MCF 10A (cell line): ENCODE results near the gene COL25A1. TPM values are rescaled to one million over a fixed set of nuclear protein-coding genes. Genes with fewer than 3 reads are reported as not detected.
A peak's percentile ranks its signal among the peaks of the same experiment; 100 is the strongest.

Source experiments
- BruUV-seq: library from RNA; stranded (reverse); fragments of 400-500 nt; replicated peaks from 2 replicates; lab custom pipeline; 2021; lab: Mats Ljungman, UMichigan
- CTCF ChIA-PET: fragments of 300-600 bp; sonication (Branson Sonifier 250); formaldehyde crosslinking; extraction: SDS; loops from one replicate; lab custom pipeline; 2021; ENCODE audit warnings: antibody characterized with exemption, inconsistent platforms; lab: Yijun Ruan, JAX
- POLR2A ChIA-PET: fragments of 300-600, 350-650 bp; sonication (Branson Sonifier 250); formaldehyde crosslinking; extraction: SDS; loops from one replicate; lab custom pipeline; 2020; ENCODE audit warnings: antibody characterized with exemption, inconsistent platforms; lab: Yijun Ruan, JAX
- DNase-seq: peaks from one replicate; pipeline ENCODE4 v3.0.0-alpha.2; 2018; ENCODE audit not compliant: unreplicated experiment
- H3K27ac Mint-ChIP-seq: one replicate; pipeline ENCODE4 v1.8.0; 2022; ENCODE audit warnings: mild to moderate bottlenecking, low read depth, mixed read lengths; ENCODE audit not compliant: unreplicated experiment
- H3K27me3 Mint-ChIP-seq: one replicate; pipeline ENCODE4 v1.8.0; 2022; ENCODE audit warnings: mixed read lengths; ENCODE audit not compliant: insufficient read depth, unreplicated experiment
- H3K36me3 Mint-ChIP-seq: one replicate; pipeline ENCODE4 v1.8.0; 2022; ENCODE audit warnings: mild to moderate bottlenecking, moderate library complexity, mixed read lengths; ENCODE audit not compliant: insufficient read depth, unreplicated experiment
- H3K4me1 Mint-ChIP-seq: one replicate; pipeline ENCODE4 v1.8.0; 2022; ENCODE audit warnings: mixed read lengths; ENCODE audit not compliant: insufficient read depth, unreplicated experiment
- H3K4me3 Mint-ChIP-seq: one replicate; pipeline ENCODE4 v1.8.0; 2022; ENCODE audit warnings: mild to moderate bottlenecking, moderate library complexity, mixed read lengths; ENCODE audit not compliant: unreplicated experiment
- H3K9me3 Mint-ChIP-seq: one replicate; pipeline ENCODE4 v1.8.0; 2022; ENCODE audit warnings: mixed read lengths; ENCODE audit not compliant: unreplicated experiment
- CTCF ChIP-seq: fragments of 200-600 bp; IDR thresholded peaks from one replicate; pipeline ENCODE4 v1.8.0; 2022; ENCODE audit warnings: antibody characterized with exemption, mild to moderate bottlenecking; ENCODE audit not compliant: unreplicated experiment
- intact Hi-C: fragments of 100-400 bp; cut with micrococcal nuclease; formaldehyde crosslinking; loops from 2 replicates; pipeline ENCODE4 v1.14.1; 2022
- total RNA-seq: library from RNA; stranded (reverse); gene quantifications from 2 replicates; pipeline ENCODE4 v1.2.3, GENCODE V29; 2022

Gene COL25A1
- total RNA-seq, 1 experiment from 2014 or later, result not detected

GRCh38 chr4:108829966-108830492, 472.4 kb downstream of the COL25A1 start:
- Mint-ChIP-seq H3K9me3 (no peaks in the 10 kb centered on the region), H3K27ac (no peak overlapping the region), H3K4me1 (peaks cover 15% of the 10 kb centered on the region), H3K27me3 (no peaks in the 10 kb centered on the region), H3K4me3 (no peak overlapping the region), H3K36me3 (no peaks in the 10 kb centered on the region)
- ChIA-PET POLR2A (no interaction called here), CTCF (interaction anchor here (0.8 to 1.5 kb wide), 5 partner anchors 10 to 578 kb away, joined by 3 to 5 read pairs (median 4); no protein-coding TSS in a partner anchor)
- no TSS peak for BruUV-seq
- intact Hi-C loops, result loop anchor here (5.0 kb wide), 1 partner anchor 247 kb away; no protein-coding TSS in a partner anchor
- TF ChIP-seq CTCF, result no peak
- no peak for DNase-seq

GRCh38 chr4:108828620-108829019, 473.8 kb downstream of the COL25A1 start:
- no TSS peak for BruUV-seq
- no peaks in the 10 kb centered on the region for H3K9me3 Mint-ChIP-seq
- no peak for TF ChIP-seq CTCF
- H3K4me3 Mint-ChIP-seq, result no peak overlapping the region
- no peaks in the 10 kb centered on the region for H3K36me3 Mint-ChIP-seq
- DNase-seq, result no peak
- no peaks in the 10 kb centered on the region for H3K27me3 Mint-ChIP-seq
- ChIA-PET POLR2A (no interaction called here), CTCF (interaction anchor here (1.1 kb wide), 1 partner anchor 577 kb away, joined by 4 read pairs; no protein-coding TSS in a partner anchor)
- peaks cover 5% of the 10 kb centered on the region for H3K4me1 Mint-ChIP-seq
- intact Hi-C loops, result no loop called here
- no peak overlapping the region for H3K27ac Mint-ChIP-seq

- Mint-ChIP-seq H3K27me3 (no peaks in the 10 kb centered on the region), H3K27ac (no peak overlapping the region), H3K4me1 (peaks cover 9% of the 10 kb centered on the region), H3K9me3 (no peaks in the 10 kb centered on the region), H3K4me3 (no peak overlapping the region), H3K36me3 (no peaks in the 10 kb centered on the region)
- intact Hi-C loops, result no loop called here
- TF ChIP-seq CTCF, result no peak
- no peak for DNase-seq
- ChIA-PET POLR2A (no interaction called here), CTCF (interaction anchor here (1.2 to 1.6 kb wide), 2 partner anchors 9 to 142 kb away, joined by 3 to 4 read pairs; no protein-coding TSS in a partner anchor)
- no TSS peak for BruUV-seq
These were observed 476.7 kb downstream of the COL25A1 start for GRCh38 chr4:108825737-108826136.

GRCh38 chr4:108821351-108821930, 481.0 kb downstream of the COL25A1 start:
- intact Hi-C loops, result no loop called here
- Mint-ChIP-seq H3K27me3 (peaks cover 6% of the 10 kb centered on the region), H3K27ac (no peak overlapping the region), H3K4me3 (no peak overlapping the region), H3K9me3 (no peaks in the 10 kb centered on the region), H3K4me1 (peaks cover 13% of the 10 kb centered on the region), H3K36me3 (no peaks in the 10 kb centered on the region)
- no TSS peak for BruUV-seq
- POLR2A ChIA-PET, result interaction anchor here (0.6 to 1.2 kb wide), 4 partner anchors 15 to 1005 kb away, joined by 3 to 4 read pairs (median 3); partner anchors contain the start of gene OSTC
- TF ChIP-seq CTCF, result no peak
- CTCF ChIA-PET, result interaction anchor here (0.6 to 2.7 kb wide), 6 partner anchors 11 to 319 kb away, joined by 3 to 11 read pairs (median 4); no protein-coding TSS in a partner anchor
- DNase-seq, result peak; percentile 51
